Spleen (tissue), 7 donors: Measurements from ENCODE around the gene COLGALT1.

Experiments used
- POLR2A ChIP-seq, 3 donors: fragments of 450-650 bp; IDR thresholded peaks; one replicate each; pipeline ENCODE4 v1.5.1; 2017; ENCODE audit warnings: antibody characterized with exemption in 3 of 3, mild to moderate bottlenecking in 1 of 3
- POLR2AphosphoS5 ChIP-seq, 3 donors: sonication (generic); formaldehyde crosslinking; IDR thresholded peaks; one replicate each; pipeline ENCODE4 v1.5.1; 2017; ENCODE audit warnings: antibody characterized with exemption in 3 of 3
- TF ChIP-seq, protein P1 (sequence below), 11 experiments: fragments of 200-600 bp in 7 of 11; fragments of 450-650 bp in 4 of 11; sonication (generic) in 4 of 11; IDR thresholded peaks in 8 of 11; conservative IDR thresholded peaks in 3 of 11; 1 replicate in 7 of 11; 2 replicates in 4 of 11; pipeline versions ENCODE4 v1.4.0 to v1.8.0; 2016 to 2021; ENCODE audit warnings: antibody characterized with exemption in 11 of 11, inconsistent platforms in 4 of 11, mild to moderate bottlenecking in 1 of 11
- donor health status: DM: no; HTN: no; CAD: no; lungs with moderate emphysema.
- donor health status: DM: no; HTN: no; CAD: no.
- donor health status: DM: no; HTN: no; CAD: no.

DNA sequence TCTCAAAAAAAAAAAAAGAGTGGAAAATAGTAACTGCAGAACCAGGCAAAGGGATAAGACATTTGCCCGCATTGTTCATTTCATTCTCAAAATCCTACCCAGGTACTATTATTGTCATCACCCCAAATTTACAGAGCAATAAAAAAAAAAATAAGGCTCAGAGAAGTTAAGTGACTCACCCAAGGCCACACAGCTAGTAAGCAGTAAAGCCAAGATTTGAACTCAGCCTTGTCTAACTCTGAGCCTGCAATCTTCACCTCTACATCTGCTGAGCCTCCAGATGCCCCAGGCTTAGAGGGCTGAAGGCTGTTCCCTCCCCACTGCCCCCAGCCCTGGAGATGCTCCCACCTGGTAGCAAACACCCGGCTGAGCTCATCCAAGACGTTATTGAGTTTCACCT is 71.7 kb downstream of the COLGALT1 start:
- TF ChIP-seq POLR2A (IDR thresholded peaks at IDR 0.05): no peak
- TF ChIP-seq, protein P1, sequence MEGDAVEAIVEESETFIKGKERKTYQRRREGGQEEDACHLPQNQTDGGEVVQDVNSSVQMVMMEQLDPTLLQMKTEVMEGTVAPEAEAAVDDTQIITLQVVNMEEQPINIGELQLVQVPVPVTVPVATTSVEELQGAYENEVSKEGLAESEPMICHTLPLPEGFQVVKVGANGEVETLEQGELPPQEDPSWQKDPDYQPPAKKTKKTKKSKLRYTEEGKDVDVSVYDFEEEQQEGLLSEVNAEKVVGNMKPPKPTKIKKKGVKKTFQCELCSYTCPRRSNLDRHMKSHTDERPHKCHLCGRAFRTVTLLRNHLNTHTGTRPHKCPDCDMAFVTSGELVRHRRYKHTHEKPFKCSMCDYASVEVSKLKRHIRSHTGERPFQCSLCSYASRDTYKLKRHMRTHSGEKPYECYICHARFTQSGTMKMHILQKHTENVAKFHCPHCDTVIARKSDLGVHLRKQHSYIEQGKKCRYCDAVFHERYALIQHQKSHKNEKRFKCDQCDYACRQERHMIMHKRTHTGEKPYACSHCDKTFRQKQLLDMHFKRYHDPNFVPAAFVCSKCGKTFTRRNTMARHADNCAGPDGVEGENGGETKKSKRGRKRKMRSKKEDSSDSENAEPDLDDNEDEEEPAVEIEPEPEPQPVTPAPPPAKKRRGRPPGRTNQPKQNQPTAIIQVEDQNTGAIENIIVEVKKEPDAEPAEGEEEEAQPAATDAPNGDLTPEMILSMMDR (IDR thresholded peaks at IDR 0.05 in 8 of 11, conservative IDR thresholded peaks at IDR 0.05 in 3 of 11): no peak
- no peak for TF ChIP-seq POLR2AphosphoS5 (IDR thresholded peaks at IDR 0.05)
